Stromal cell of bone marrow (primary cell): ENCODE results near the gene PPP1R7.

Experiments used
- DNase-seq: peaks from one replicate; pipeline ENCODE4 v3.0.0-alpha.2; 2012; ENCODE audit warnings: low read depth

Gene PPP1R7

GRCh38 chr2:241140445-241140840 is 9.8 kb upstream of the PPP1R7 start:
- no peak for DNase-seq

DNA sequence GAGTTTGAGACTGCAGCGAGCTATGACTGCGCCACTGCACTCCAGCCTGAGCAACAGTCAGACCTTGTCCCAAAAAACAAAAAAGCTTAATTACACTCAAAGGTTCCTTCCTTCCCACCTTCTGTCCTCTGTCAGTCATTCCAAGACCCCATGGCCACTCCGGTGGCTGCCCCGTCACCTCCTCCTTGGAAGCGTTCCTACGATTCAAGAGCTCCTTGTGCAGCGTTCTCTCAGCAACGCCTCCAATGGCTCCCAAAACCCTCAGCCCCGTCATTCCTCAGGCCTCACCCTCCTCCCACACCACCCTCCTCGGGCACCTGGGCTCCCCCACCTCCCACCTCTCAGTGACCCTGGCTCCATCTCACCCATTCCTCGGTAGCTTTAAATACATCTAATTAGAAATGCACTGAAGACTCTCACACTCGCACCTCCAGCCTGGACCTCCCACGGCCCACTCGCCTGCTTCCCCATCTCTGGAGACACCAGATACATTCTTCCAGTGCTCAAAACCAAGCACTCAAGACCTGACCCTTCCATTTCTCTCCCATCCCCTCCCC is 9.0 kb upstream of the PPP1R7 start:
- DNase-seq = no peak

- no peak for DNase-seq
Observed at GRCh38 chr2:241142063-241142462, 8.2 kb upstream of the PPP1R7 start.

DNA sequence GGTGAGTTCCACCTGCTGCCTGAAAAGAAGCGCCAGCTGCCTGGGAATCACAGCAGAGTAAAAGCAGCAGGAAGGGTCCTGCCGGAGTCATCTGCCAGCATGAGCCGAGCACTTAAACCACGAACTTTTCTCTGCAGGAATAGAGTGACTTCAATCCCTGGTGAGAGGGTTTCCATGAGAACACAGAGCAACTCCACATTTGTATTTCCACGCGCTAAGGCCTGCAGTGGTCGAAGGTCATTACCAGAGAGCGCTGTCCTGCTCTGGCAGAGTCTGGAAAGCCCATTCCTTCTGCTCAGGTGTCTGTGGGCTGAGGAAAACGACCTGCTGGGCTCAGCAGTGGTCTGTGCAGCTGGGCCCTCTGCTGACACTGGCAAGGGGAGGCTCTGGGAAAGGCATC is 7.7 kb upstream of the PPP1R7 start:
- no peak for DNase-seq

GRCh38 chr2:241146286-241146685 is 4.0 kb upstream of the PPP1R7 start:
- DNase-seq = no peak

DNA sequence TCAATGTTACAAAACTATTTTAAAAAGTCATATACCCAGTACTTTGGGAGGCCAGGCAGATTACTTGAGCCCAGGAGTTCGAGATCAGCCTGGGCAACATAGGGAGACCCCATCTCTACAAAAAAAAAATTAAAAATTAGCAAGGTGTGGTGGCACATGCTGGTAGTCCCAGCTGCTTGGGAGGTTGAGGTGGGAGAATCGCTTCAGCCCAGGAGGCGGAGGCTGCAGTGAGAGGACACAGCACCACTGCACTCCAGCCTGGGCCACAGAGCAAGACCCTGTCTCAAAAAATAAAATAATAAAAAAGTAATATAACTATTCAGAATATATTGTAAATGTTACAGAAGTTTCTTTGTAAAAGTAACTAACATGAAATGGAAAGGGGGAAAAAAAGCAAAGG is 2.9 kb upstream of the PPP1R7 start:
- DNase-seq = no peak

DNA sequence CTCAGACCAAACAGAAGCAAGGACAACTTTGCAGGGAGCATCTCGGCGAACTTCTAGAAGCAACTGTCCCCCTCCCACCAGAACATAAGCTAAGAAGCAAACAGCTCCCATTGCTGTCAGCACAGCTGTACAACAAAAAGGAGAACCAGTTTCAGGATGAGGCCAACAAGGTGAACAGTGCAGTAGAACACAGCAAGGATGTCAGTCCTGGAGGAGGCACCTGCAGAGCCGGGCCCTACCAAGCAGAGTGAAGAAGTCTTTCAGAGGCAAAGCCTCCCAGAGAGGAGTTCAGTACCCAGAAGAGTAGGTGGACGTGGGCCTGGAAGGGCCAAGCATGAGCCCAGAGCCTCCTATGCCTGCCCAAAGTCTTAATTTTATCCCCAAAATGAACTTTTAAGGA is 2.0 kb upstream of the PPP1R7 start:
- DNase-seq = no peak

- DNase-seq = peak; percentile 92
Observed at GRCh38 chr2:241148891-241149674, 1.2 kb upstream of the PPP1R7 start, which contains the start of gene PASK. Gene PASK (minus strand): TSS chr2:241149472. CDS start chr2:241143032, 6,440 bp downstream.

DNA sequence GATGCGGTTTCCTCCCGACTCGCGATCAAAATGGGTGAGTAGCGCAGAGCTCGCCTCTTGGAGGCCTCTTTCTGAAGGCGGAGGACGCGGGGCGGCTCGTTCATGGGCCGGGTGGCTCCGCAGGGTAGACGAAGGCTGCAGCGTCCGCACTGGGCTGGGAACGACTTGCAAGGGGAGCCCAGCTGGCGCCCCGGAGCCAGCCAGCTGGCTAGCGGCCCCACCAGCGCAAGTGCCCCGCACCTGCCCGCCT is 667 bp upstream of the PPP1R7 start:
- no peak for DNase-seq

DNA sequence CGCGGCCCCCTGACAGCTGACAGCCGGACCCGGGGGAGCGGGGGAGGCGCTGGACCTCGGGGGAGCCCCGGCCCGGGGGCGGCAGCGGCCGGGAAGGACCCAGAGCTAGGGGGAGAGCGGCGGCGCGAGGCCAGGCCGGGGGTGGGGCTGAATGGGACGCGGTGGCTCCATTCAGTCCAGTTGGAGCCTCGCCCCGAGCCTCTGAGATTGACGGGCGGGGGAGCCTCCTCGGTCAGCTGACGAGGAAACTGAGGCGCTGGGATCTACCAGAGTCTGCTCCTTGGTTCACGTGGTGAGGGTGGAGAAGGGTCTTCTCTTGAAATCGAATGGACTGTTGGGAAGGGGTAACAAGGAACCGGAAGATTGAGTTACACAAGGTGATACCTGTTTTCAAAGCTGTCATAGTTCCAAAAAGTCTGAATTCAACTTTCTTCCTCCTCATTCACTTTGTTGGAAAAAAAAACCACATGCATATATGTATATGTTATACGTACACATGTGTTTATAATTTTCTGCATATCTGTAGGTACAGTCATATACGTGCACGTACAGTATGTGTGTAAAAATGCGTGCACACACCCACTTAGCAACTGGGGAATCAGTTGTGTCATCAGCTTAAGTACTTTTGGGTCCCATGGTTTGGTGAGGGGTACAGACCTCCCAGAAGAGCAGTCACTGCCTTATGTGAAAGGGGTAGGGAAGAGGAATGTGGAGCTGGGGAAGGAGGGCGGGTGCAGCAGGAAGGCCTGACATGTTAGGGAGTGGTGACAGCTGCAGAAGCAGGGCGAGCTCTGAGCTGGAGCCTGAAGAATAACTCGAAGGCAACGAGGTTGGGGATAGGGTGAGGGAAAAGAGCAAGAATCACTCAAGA is 628 bp downstream of the PPP1R7 start:
- no peak for DNase-seq

GRCh38 chr2:241151934-241152660 is 1.8 kb downstream of the PPP1R7 start:
- DNase-seq = no peak

DNA sequence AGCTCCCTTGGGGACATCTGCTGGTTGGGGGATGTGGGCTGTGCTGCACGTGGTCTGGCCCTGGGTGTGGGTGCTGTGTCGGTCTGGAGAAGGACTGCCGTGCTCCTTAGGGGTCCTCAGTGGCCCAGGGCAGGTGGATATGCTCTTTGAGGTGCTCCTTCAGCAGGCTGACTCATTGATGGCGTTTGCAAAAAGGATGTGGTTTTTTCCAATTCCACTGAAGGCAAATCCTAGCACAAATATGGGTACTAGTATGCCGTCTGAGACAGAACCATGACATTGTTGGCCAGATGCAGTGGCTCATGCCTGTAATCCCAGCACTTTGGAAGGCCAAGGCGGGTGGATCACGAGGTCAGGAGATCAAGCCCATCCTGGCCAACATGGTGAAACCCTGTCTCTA is 3.3 kb downstream of the PPP1R7 start:
- DNase-seq = no peak

- peak; percentile 67 for DNase-seq
Observed at GRCh38 chr2:241154915-241155314, 4.6 kb downstream of the PPP1R7 start.

GRCh38 chr2:241155936-241156335 is 5.7 kb downstream of the PPP1R7 start:
- DNase-seq = no peak

- no peak for DNase-seq
Observed at GRCh38 chr2:241156971-241157441, 6.7 kb downstream of the PPP1R7 start.

- peak; percentile 44 for DNase-seq
Observed at GRCh38 chr2:241157841-241158545, 7.7 kb downstream of the PPP1R7 start.

GRCh38 chr2:241158546-241158900 is 8.3 kb downstream of the PPP1R7 start:
- DNase-seq = no peak

DNA sequence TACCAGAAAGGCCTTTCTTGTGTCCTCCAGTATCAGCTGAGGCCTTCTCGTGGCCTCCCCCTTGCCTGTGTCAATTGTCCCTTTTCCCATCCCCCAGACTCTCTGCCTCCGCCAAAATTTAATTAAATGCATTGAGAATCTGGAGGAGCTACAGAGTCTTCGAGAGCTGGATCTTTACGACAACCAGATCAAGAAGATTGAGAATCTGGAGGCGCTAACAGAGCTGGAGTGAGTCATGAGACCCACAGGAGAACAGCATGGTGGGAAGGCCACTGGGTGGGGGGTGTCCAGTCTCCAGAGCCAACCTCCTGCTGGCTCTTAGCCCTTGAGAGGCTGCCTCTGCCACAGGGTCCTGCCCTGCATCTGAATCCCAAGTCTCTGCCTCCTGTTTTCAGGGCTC is 8.8 kb downstream of the PPP1R7 start:
- no peak for DNase-seq

GRCh38 chr2:241160318-241160717 is 10.1 kb downstream of the PPP1R7 start:
- DNase-seq = no peak

- DNase-seq = peak; percentile 95
Observed at GRCh38 chr2:241161646-241162281, 11.5 kb downstream of the PPP1R7 start.

- no peak for DNase-seq
Observed at GRCh38 chr2:241163601-241164118, 13.4 kb downstream of the PPP1R7 start.
